NB4 (cell line): ENCODE results near the gene LSM5.

Experiments used
- DNase-seq: peaks from one replicate; pipeline ENCODE4 v3.0.0; 2010; ENCODE audit warnings: low read depth
- H3K4me3 ChIP-seq: one replicate; pipeline ENCODE4 v1.5.1; 2011; ENCODE audit warnings: mild to moderate bottlenecking, low read depth, low read length, moderate library complexity
- CTCF ChIP-seq: IDR thresholded peaks from one replicate; pipeline ENCODE4 v1.5.1; 2012; ENCODE audit warnings: low read depth, low read length
- MAX ChIP-seq: IDR thresholded peaks from 2 replicates; pipeline ENCODE4 v1.6.1; 2011; ENCODE audit warnings: low read depth, low read length
- MYC ChIP-seq: IDR thresholded peaks from 2 replicates; pipeline ENCODE4 v1.6.1; 2011; ENCODE audit warnings: low read depth, low read length
- POLR2A ChIP-seq: IDR thresholded peaks from 2 replicates; pipeline ENCODE4 v1.6.1; 2011; ENCODE audit warnings: mild to moderate bottlenecking; ENCODE audit not compliant: insufficient read length; ENCODE audit errors: extremely low read depth

Gene LSM5

GRCh38 chr7:32436146-32436928 lies 53.8 kb downstream of the LSM5 start:
- DNase-seq = no peak
- TF ChIP-seq MYC (no peak), POLR2A (no peak), MAX (no peak), CTCF (no peak)
- H3K4me3 ChIP-seq = no peak overlapping the region
